ENCODE results near the gene TMEM201.

TMEM201 gene

DNA sequence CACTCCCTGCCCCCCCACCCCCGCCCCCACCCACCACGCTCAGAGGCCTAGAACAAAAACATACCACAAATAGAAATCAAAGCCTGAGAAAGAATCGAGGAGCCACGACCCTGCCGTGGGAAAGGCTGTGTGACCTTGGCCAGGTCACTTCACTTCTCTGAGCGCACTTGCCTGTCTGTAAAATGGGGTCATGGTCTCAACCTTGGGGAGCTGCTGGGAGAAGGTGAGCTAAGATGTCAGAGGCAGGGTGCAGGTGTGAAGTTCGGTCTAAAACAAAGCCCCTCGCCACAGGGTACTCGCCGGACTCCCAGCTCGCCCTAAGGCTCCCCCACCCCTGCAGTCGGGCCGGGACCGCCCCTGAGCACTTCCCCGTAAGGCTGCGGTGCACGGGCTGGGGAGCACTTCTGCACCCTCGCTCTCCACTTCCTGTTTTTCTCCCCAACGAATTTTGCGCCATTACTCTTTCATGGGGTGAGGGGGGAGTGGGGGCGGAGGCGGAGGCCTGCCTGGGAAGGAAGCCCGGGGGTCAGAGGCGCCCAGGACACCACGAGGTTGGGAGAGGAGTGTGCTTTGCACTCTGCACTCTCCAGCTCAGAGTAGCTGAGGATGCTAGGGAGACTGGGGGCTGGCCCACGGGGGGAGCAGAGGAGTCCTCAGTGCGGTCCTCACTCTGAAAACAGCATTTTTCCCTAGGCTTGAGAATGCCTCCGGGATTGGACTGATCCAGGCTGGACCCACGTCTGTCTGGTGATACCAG lies 40.9 kb downstream of the TMEM201 start:
- Histone ChIP-seq H2BK5ac (ENCODE audit: low read depth, low read length, poor library complexity, severe bottlenecking) (no peak overlapping the region), H3K4me3 (ENCODE audit: insufficient read depth in 1 of 2, low read depth in 1 of 2, low read length in 2 of 2) (no peak overlapping the region), H2BK15ac (ENCODE audit: low read depth, poor library complexity, severe bottlenecking) (no peak overlapping the region), H3K27me3 (ENCODE audit: control insufficient read depth in 1 of 2, insufficient read depth in 1 of 2, low read length in 2 of 2) (peaks cover 0 to 39% of the 10 kb centered on the region in 2 experiments), H2AFZ (ENCODE audit: low read depth, low read length) (no peak overlapping the region), H4K91ac (ENCODE audit: low read length) (no peak overlapping the region), H3K14ac (ENCODE audit: low read length in 2 of 2) (no peak overlapping the region), H2BK120ac (ENCODE audit: low read depth, low read length) (no peak overlapping the region), H3K4me2 (ENCODE audit: low read length, poor library complexity, severe bottlenecking) (no peak overlapping the region), H3K27ac (ENCODE audit: low read length, poor library complexity, severe bottlenecking) (no peak overlapping the region), H3K79me1 (replicated peaks; ENCODE audit: low read length, poor library complexity, severe bottlenecking) (no peaks in the 10 kb centered on the region), H3K36me3 (ENCODE audit: control insufficient read depth in 1 of 2, insufficient read depth in 2 of 2, low read depth in 1 of 2, low read length in 2 of 2) (no peaks in the 10 kb centered on the region), H2AK5ac (ENCODE audit: low read length, severe bottlenecking) (no peak overlapping the region), H3K4ac (ENCODE audit: low read depth in 1 of 2, low read length in 2 of 2) (no peak overlapping the region), H3K4me1 (ENCODE audit: control insufficient read depth, insufficient read depth, low read depth, low read length) (peaks cover 14% of the 10 kb centered on the region), H3K9ac (ENCODE audit: low read length) (no peak overlapping the region), H2BK12ac (ENCODE audit: low read length in 2 of 2) (no peak overlapping the region), H4K8ac (ENCODE audit: low read length) (no peak overlapping the region), H3K18ac (ENCODE audit: low read depth in 1 of 2, low read length in 2 of 2) (no peak overlapping the region), H3K23ac (ENCODE audit: low read length in 2 of 2) (no peak overlapping the region), H3K9me3 (ENCODE audit: control insufficient read depth, low read length) (peaks cover 5% of the 10 kb centered on the region)
- no peak for DNase-seq
- 67% methylated on average over 26 of the region's 29 CpGs for WGBS

DNA sequence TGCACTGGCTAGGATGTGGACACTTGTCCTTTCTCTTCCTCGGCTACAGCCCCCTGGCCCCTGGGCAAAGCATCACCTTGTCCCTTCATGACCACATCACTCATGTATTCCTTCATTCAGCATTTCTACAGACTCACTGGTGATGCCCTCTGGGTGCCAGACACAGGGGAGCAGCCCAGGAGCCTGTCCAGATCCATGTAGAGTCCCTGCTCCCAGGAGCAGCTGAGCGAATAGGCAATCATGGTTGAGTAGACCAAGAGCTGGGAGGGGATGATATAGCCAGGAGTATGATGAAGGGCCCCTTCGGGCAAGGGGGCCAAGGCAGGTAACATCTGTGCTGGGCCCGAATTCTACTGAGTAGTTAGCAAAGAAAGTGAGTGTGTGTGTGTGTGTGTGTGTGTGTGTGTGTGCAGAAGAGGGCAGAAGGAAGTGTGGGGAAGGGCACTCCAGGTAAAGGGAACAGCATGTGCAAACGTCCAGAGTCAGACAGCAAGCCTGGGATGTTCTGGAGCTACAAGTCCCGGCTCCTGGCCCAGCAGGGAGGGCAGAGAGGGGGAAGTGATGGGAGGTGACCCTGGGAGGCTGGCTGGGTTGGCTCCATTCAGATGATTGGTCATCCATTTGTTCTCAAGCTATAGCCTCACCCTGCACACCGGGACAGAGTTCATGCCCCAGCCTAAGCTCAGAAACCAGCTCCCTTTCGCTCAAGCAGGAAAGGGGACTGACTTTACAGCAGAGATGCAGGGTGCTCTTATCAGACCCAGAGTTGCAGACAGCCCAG lies 41.8 kb downstream of the TMEM201 start:
- WGBS, result 89% methylated on average over 8 of the region's 8 CpGs
- Histone ChIP-seq H3K9ac (ENCODE audit: low read length) (no peak overlapping the region), H3K14ac (ENCODE audit: low read length in 2 of 2) (no peak overlapping the region), H3K27me3 (ENCODE audit: control insufficient read depth in 1 of 2, insufficient read depth in 1 of 2, low read length in 2 of 2) (peaks cover 0 to 42% of the 10 kb centered on the region in 2 experiments), H3K4me2 (ENCODE audit: low read length, poor library complexity, severe bottlenecking) (no peak overlapping the region), H3K23ac (ENCODE audit: low read length in 2 of 2) (no peak overlapping the region), H2BK12ac (ENCODE audit: low read length in 2 of 2) (no peak overlapping the region), H3K4me3 (ENCODE audit: insufficient read depth in 1 of 2, low read depth in 1 of 2, low read length in 2 of 2) (no peak overlapping the region), H3K36me3 (ENCODE audit: control insufficient read depth in 1 of 2, insufficient read depth in 2 of 2, low read depth in 1 of 2, low read length in 2 of 2) (no peaks in the 10 kb centered on the region), H2BK120ac (ENCODE audit: low read depth, low read length) (no peak overlapping the region), H3K79me1 (replicated peaks; ENCODE audit: low read length, poor library complexity, severe bottlenecking) (no peaks in the 10 kb centered on the region), H2AK5ac (ENCODE audit: low read length, severe bottlenecking) (no peak overlapping the region), H3K27ac (ENCODE audit: low read length, poor library complexity, severe bottlenecking) (no peak overlapping the region), H3K18ac (ENCODE audit: low read depth in 1 of 2, low read length in 2 of 2) (no peak overlapping the region), H3K4ac (ENCODE audit: low read depth in 1 of 2, low read length in 2 of 2) (no peak overlapping the region), H2BK5ac (ENCODE audit: low read depth, low read length, poor library complexity, severe bottlenecking) (no peak overlapping the region), H4K91ac (ENCODE audit: low read length) (no peak overlapping the region), H4K8ac (ENCODE audit: low read length) (no peak overlapping the region), H2BK15ac (ENCODE audit: low read depth, poor library complexity, severe bottlenecking) (no peak overlapping the region), H2AFZ (ENCODE audit: low read depth, low read length) (no peak overlapping the region), H3K4me1 (ENCODE audit: control insufficient read depth, insufficient read depth, low read depth, low read length) (peaks cover 14% of the 10 kb centered on the region), H3K9me3 (ENCODE audit: control insufficient read depth, low read length) (peaks cover 14% of the 10 kb centered on the region)
- DNase-seq, result no peak

GRCh38 chr1:9631613-9632012 lies 42.9 kb downstream of the TMEM201 start:
- peaks cover 0 to 32% of the 10 kb centered on the region in 2 experiments for H3K27me3 ChIP-seq (ENCODE audit: control insufficient read depth in 1 of 2, insufficient read depth in 1 of 2, low read length in 2 of 2)
- H3K79me1 ChIP-seq (replicated peaks; ENCODE audit: low read length, poor library complexity, severe bottlenecking), result no peaks in the 10 kb centered on the region
- no peak overlapping the region for H3K14ac ChIP-seq (ENCODE audit: low read length in 2 of 2)
- no peak overlapping the region for H3K27ac ChIP-seq (ENCODE audit: low read length, poor library complexity, severe bottlenecking)
- H2BK15ac ChIP-seq (ENCODE audit: low read depth, poor library complexity, severe bottlenecking), result no peak overlapping the region
- no peak for DNase-seq
- no peak overlapping the region for H3K18ac ChIP-seq (ENCODE audit: low read depth in 1 of 2, low read length in 2 of 2)
- H3K4ac ChIP-seq (ENCODE audit: low read depth in 1 of 2, low read length in 2 of 2), result no peak overlapping the region
- H2BK12ac ChIP-seq (ENCODE audit: low read length in 2 of 2), result no peak overlapping the region
- H3K4me3 ChIP-seq (ENCODE audit: insufficient read depth in 1 of 2, low read depth in 1 of 2, low read length in 2 of 2), result no peak overlapping the region
- H2BK5ac ChIP-seq (ENCODE audit: low read depth, low read length, poor library complexity, severe bottlenecking), result no peak overlapping the region
- peaks cover 15% of the 10 kb centered on the region for H3K9me3 ChIP-seq (ENCODE audit: control insufficient read depth, low read length)
- no peaks in the 10 kb centered on the region for H3K36me3 ChIP-seq (ENCODE audit: control insufficient read depth in 1 of 2, insufficient read depth in 2 of 2, low read depth in 1 of 2, low read length in 2 of 2)
- H3K4me2 ChIP-seq (ENCODE audit: low read length, poor library complexity, severe bottlenecking), result no peak overlapping the region
- no peak overlapping the region for H3K23ac ChIP-seq (ENCODE audit: low read length in 2 of 2)
- no peak overlapping the region for H2AFZ ChIP-seq (ENCODE audit: low read depth, low read length)
- no peak overlapping the region for H4K8ac ChIP-seq (ENCODE audit: low read length)
- no peak overlapping the region for H3K9ac ChIP-seq (ENCODE audit: low read length)
- no peak overlapping the region for H2AK5ac ChIP-seq (ENCODE audit: low read length, severe bottlenecking)
- 80% methylated on average over 3 of the region's 3 CpGs for WGBS
- H2BK120ac ChIP-seq (ENCODE audit: low read depth, low read length), result no peak overlapping the region
- H3K4me1 ChIP-seq (ENCODE audit: control insufficient read depth, insufficient read depth, low read depth, low read length), result peaks cover 12% of the 10 kb centered on the region
- H4K91ac ChIP-seq (ENCODE audit: low read length), result no peak overlapping the region

DNA sequence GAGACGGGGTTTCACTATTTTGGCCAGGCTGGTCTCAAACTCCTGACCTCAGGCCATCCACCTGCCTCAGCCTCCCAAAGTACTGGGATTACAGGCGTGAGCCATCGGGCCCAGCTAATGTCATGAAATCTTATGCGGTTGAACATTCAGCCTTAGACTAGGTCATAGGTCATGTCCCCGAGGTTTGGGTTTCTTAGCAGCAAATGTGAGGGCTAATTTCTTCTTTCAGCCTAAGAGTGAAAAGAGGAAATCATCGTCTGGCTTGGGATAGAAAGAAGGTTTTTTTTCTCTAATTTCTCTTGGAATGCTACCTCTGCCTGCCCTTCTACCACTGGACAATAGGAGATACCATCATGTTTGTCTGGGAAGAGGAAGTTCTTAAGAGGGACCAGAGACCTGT lies 44.8 kb downstream of the TMEM201 start:
- no peaks in the 10 kb centered on the region for H3K36me3 ChIP-seq (ENCODE audit: control insufficient read depth in 1 of 2, insufficient read depth in 2 of 2, low read depth in 1 of 2, low read length in 2 of 2)
- no peak overlapping the region for H2BK12ac ChIP-seq (ENCODE audit: low read length in 2 of 2)
- 95% methylated on average over 5 of the region's 6 CpGs for WGBS
- no peak overlapping the region for H3K18ac ChIP-seq (ENCODE audit: low read depth in 1 of 2, low read length in 2 of 2)
- H2BK15ac ChIP-seq (ENCODE audit: low read depth, poor library complexity, severe bottlenecking), result no peak overlapping the region
- no peak overlapping the region for H3K14ac ChIP-seq (ENCODE audit: low read length in 2 of 2)
- DNase-seq, result no peak
- no peak overlapping the region for H3K4ac ChIP-seq (ENCODE audit: low read depth in 1 of 2, low read length in 2 of 2)
- no peak overlapping the region for H3K4me2 ChIP-seq (ENCODE audit: low read length, poor library complexity, severe bottlenecking)
- H2BK120ac ChIP-seq (ENCODE audit: low read depth, low read length), result no peak overlapping the region
- H3K4me1 ChIP-seq (ENCODE audit: control insufficient read depth, insufficient read depth, low read depth, low read length), result peaks cover 7% of the 10 kb centered on the region
- H2BK5ac ChIP-seq (ENCODE audit: low read depth, low read length, poor library complexity, severe bottlenecking), result no peak overlapping the region
- H4K91ac ChIP-seq (ENCODE audit: low read length), result no peak overlapping the region
- H3K4me3 ChIP-seq (ENCODE audit: insufficient read depth in 1 of 2, low read depth in 1 of 2, low read length in 2 of 2), result no peak overlapping the region
- H3K27ac ChIP-seq (ENCODE audit: low read length, poor library complexity, severe bottlenecking), result no peak overlapping the region
- no peak overlapping the region for H2AK5ac ChIP-seq (ENCODE audit: low read length, severe bottlenecking)
- no peak overlapping the region for H3K9ac ChIP-seq (ENCODE audit: low read length)
- H3K79me1 ChIP-seq (replicated peaks; ENCODE audit: low read length, poor library complexity, severe bottlenecking), result no peaks in the 10 kb centered on the region
- peaks cover 0 to 21% of the 10 kb centered on the region in 2 experiments for H3K27me3 ChIP-seq (ENCODE audit: control insufficient read depth in 1 of 2, insufficient read depth in 1 of 2, low read length in 2 of 2)
- H3K23ac ChIP-seq (ENCODE audit: low read length in 2 of 2), result no peak overlapping the region
- H3K9me3 ChIP-seq (ENCODE audit: control insufficient read depth, low read length), result peaks cover 15% of the 10 kb centered on the region
- no peak overlapping the region for H4K8ac ChIP-seq (ENCODE audit: low read length)
- no peak overlapping the region for H2AFZ ChIP-seq (ENCODE audit: low read depth, low read length)
